Stimulated activated memory B cell treated with anti-CD40 and anti-IgM and Interleukin-4, amounts not matched to agents 10 μg/mL and 1 μg/mL and 100 μg/mL, for 72 hours (primary cell): ENCODE results near the gene BCAP29.
A peak's percentile ranks its signal among the peaks of the same experiment; 100 is the strongest.

ENCODE experiments used
- ATAC-seq: fragments of 150-1000 bp; cut with Tn5 transposase; 2 replicates; pipeline ENCODE4 v1.10.0; 2021
- H3K27ac Mint-ChIP-seq: one replicate; pipeline ENCODE4 v1.8.0; 2022; ENCODE audit warnings: mild to moderate bottlenecking, mixed read lengths
- H3K27me3 Mint-ChIP-seq: one replicate; pipeline ENCODE4 v1.8.0; 2022; ENCODE audit warnings: mixed read lengths
- H3K36me3 Mint-ChIP-seq: one replicate; pipeline ENCODE4 v1.8.0; 2022; ENCODE audit warnings: mixed read lengths
- H3K4me1 Mint-ChIP-seq: one replicate; pipeline ENCODE4 v1.8.0; 2022; ENCODE audit warnings: mixed read lengths
- H3K4me3 Mint-ChIP-seq: one replicate; pipeline ENCODE4 v1.8.0; 2022; ENCODE audit warnings: mild to moderate bottlenecking, moderate library complexity, mixed read lengths
- H3K9me3 Mint-ChIP-seq: one replicate; pipeline ENCODE4 v1.8.0; 2022; ENCODE audit warnings: mixed read lengths

The BCAP29 gene

GRCh38 chr7:107564553-107565298 is 15.3 kb upstream of the BCAP29 start:
- ATAC-seq = no peak
- Mint-ChIP-seq H3K4me1 (peaks cover 54% of the 10 kb centered on the region), H3K36me3 (peaks cover 11% of the 10 kb centered on the region), H3K27ac (peak overlapping the region; percentile 88), H3K9me3 (no peaks in the 10 kb centered on the region), H3K27me3 (no peaks in the 10 kb centered on the region), H3K4me3 (peak overlapping the region; percentile 96)

GRCh38 chr7:107570298-107570697 is 9.7 kb upstream of the BCAP29 start:
- H3K9me3 Mint-ChIP-seq = no peaks in the 10 kb centered on the region
- ATAC-seq = no peak
- peaks cover 7% of the 10 kb centered on the region for H3K4me1 Mint-ChIP-seq
- no peak overlapping the region for H3K4me3 Mint-ChIP-seq
- H3K27ac Mint-ChIP-seq = no peak overlapping the region
- H3K36me3 Mint-ChIP-seq = peaks cover 18% of the 10 kb centered on the region
- no peaks in the 10 kb centered on the region for H3K27me3 Mint-ChIP-seq

- ATAC-seq = no peak
- no peaks in the 10 kb centered on the region for H3K4me1 Mint-ChIP-seq
- no peaks in the 10 kb centered on the region for H3K9me3 Mint-ChIP-seq
- no peaks in the 10 kb centered on the region for H3K27me3 Mint-ChIP-seq
- no peak overlapping the region for H3K4me3 Mint-ChIP-seq
- H3K36me3 Mint-ChIP-seq = peaks cover 7% of the 10 kb centered on the region
- H3K27ac Mint-ChIP-seq = no peak overlapping the region
These were observed 6.5 kb upstream of the BCAP29 start for GRCh38 chr7:107573537-107573936.

- Mint-ChIP-seq H3K9me3 (no peaks in the 10 kb centered on the region), H3K4me1 (peaks cover 24% of the 10 kb centered on the region), H3K4me3 (peak overlapping the region; percentile 88), H3K36me3 (no peaks in the 10 kb centered on the region), H3K27me3 (no peaks in the 10 kb centered on the region), H3K27ac (peak overlapping the region; percentile 89)
- no peak for ATAC-seq
These were observed 527 bp upstream of the BCAP29 start for GRCh38 chr7:107579554-107579884.

GRCh38 chr7:107580716-107581383 is 804 bp downstream of the BCAP29 start:
- no peaks in the 10 kb centered on the region for H3K27me3 Mint-ChIP-seq
- ATAC-seq = no peak
- H3K4me1 Mint-ChIP-seq = peaks cover 24% of the 10 kb centered on the region
- H3K27ac Mint-ChIP-seq = peak overlapping the region; percentile 89
- peak overlapping the region; percentile 88 for H3K4me3 Mint-ChIP-seq
- H3K36me3 Mint-ChIP-seq = peaks cover 12% of the 10 kb centered on the region
- no peaks in the 10 kb centered on the region for H3K9me3 Mint-ChIP-seq

GRCh38 chr7:107581387-107582013 is 1.5 kb downstream of the BCAP29 start:
- Mint-ChIP-seq H3K27me3 (no peaks in the 10 kb centered on the region), H3K4me3 (peak overlapping the region; percentile 34), H3K36me3 (peaks cover 16% of the 10 kb centered on the region), H3K4me1 (peaks cover 24% of the 10 kb centered on the region), H3K9me3 (no peaks in the 10 kb centered on the region), H3K27ac (no peak overlapping the region)
- ATAC-seq = no peak

GRCh38 chr7:107582875-107583274 is 2.8 kb downstream of the BCAP29 start:
- peaks cover 24% of the 10 kb centered on the region for H3K4me1 Mint-ChIP-seq
- ATAC-seq = no peak
- H3K27me3 Mint-ChIP-seq = no peaks in the 10 kb centered on the region
- no peaks in the 10 kb centered on the region for H3K9me3 Mint-ChIP-seq
- H3K4me3 Mint-ChIP-seq = no peak overlapping the region
- H3K27ac Mint-ChIP-seq = no peak overlapping the region
- peaks cover 16% of the 10 kb centered on the region for H3K36me3 Mint-ChIP-seq

GRCh38 chr7:107584716-107585115 is 4.7 kb downstream of the BCAP29 start:
- no peaks in the 10 kb centered on the region for H3K27me3 Mint-ChIP-seq
- peaks cover 23% of the 10 kb centered on the region for H3K36me3 Mint-ChIP-seq
- H3K9me3 Mint-ChIP-seq = no peaks in the 10 kb centered on the region
- H3K27ac Mint-ChIP-seq = no peak overlapping the region
- H3K4me3 Mint-ChIP-seq = no peak overlapping the region
- ATAC-seq = no peak
- H3K4me1 Mint-ChIP-seq = peaks cover 19% of the 10 kb centered on the region

GRCh38 chr7:107588529-107589130 is 8.6 kb downstream of the BCAP29 start:
- no peak for ATAC-seq
- H3K27me3 Mint-ChIP-seq = no peaks in the 10 kb centered on the region
- peaks cover 29% of the 10 kb centered on the region for H3K36me3 Mint-ChIP-seq
- no peak overlapping the region for H3K4me3 Mint-ChIP-seq
- H3K27ac Mint-ChIP-seq = no peak overlapping the region
- no peaks in the 10 kb centered on the region for H3K9me3 Mint-ChIP-seq
- no peaks in the 10 kb centered on the region for H3K4me1 Mint-ChIP-seq

- no peak for ATAC-seq
- no peak overlapping the region for H3K4me3 Mint-ChIP-seq
- H3K27ac Mint-ChIP-seq = no peak overlapping the region
- H3K4me1 Mint-ChIP-seq = no peaks in the 10 kb centered on the region
- H3K36me3 Mint-ChIP-seq = peaks cover 24% of the 10 kb centered on the region
- H3K27me3 Mint-ChIP-seq = no peaks in the 10 kb centered on the region
- no peaks in the 10 kb centered on the region for H3K9me3 Mint-ChIP-seq
These were observed 11.4 kb downstream of the BCAP29 start for GRCh38 chr7:107591421-107591820.

- Mint-ChIP-seq H3K36me3 (peaks cover 34% of the 10 kb centered on the region), H3K4me3 (no peak overlapping the region), H3K9me3 (no peaks in the 10 kb centered on the region), H3K4me1 (no peaks in the 10 kb centered on the region), H3K27me3 (no peaks in the 10 kb centered on the region), H3K27ac (no peak overlapping the region)
- ATAC-seq = no peak
These were observed 12.4 kb downstream of the BCAP29 start for GRCh38 chr7:107592361-107593024.

GRCh38 chr7:107593025-107593410 is 13.0 kb downstream of the BCAP29 start:
- no peaks in the 10 kb centered on the region for H3K27me3 Mint-ChIP-seq
- ATAC-seq = no peak
- no peaks in the 10 kb centered on the region for H3K4me1 Mint-ChIP-seq
- no peaks in the 10 kb centered on the region for H3K9me3 Mint-ChIP-seq
- peaks cover 34% of the 10 kb centered on the region for H3K36me3 Mint-ChIP-seq
- H3K4me3 Mint-ChIP-seq = no peak overlapping the region
- H3K27ac Mint-ChIP-seq = no peak overlapping the region

GRCh38 chr7:107594961-107595737 is 15.1 kb downstream of the BCAP29 start:
- Mint-ChIP-seq H3K4me3 (no peak overlapping the region), H3K36me3 (peaks cover 29% of the 10 kb centered on the region), H3K9me3 (no peaks in the 10 kb centered on the region), H3K27me3 (no peaks in the 10 kb centered on the region), H3K27ac (no peak overlapping the region), H3K4me1 (no peaks in the 10 kb centered on the region)
- no peak for ATAC-seq

- Mint-ChIP-seq H3K4me3 (no peak overlapping the region), H3K4me1 (no peaks in the 10 kb centered on the region), H3K9me3 (no peaks in the 10 kb centered on the region), H3K27ac (no peak overlapping the region), H3K36me3 (peaks cover 27% of the 10 kb centered on the region), H3K27me3 (no peaks in the 10 kb centered on the region)
- ATAC-seq = no peak
These were observed 17.0 kb downstream of the BCAP29 start for GRCh38 chr7:107596881-107597581.
